ENCODE data around the gene PRDM16. TPM values are rescaled to one million over a fixed set of nuclear protein-coding genes. Genes with fewer than 3 reads are reported as not detected.

PRDM16 gene
- total and polyA plus RNA-seq, 2 of the 13 experiments (the other 11 are each of a cell fraction or from before 2014, with no cell fraction given) = 0.15 to 0.81 TPM

GRCh38 chr1:3251099-3251806 lies 182.2 kb downstream of the PRDM16 start (continued):
- TF ChIP-seq ZNF615 (CRISPR knock-in tag; IDR thresholded peaks at IDR 0.05; ENCODE audit: borderline replicate concordance) (no peak), ZC3H4 (CRISPR knock-in tag; IDR thresholded peaks at IDR 0.05; ENCODE audit: borderline replicate concordance) (no peak), ATF2 (CRISPR knock-in tag; IDR thresholded peaks at IDR 0.05) (no peak), ZNF607 (CRISPR knock-in tag; IDR thresholded peaks at IDR 0.05; ENCODE audit: borderline replicate concordance) (no peak), ZNF775 (CRISPR knock-in tag; IDR thresholded peaks at IDR 0.05; ENCODE audit: borderline replicate concordance) (no peak), LCORL (IDR thresholded peaks at IDR 0.05) (no peak), LCORL (CRISPR knock-in tag; IDR thresholded peaks at IDR 0.05) (peak; percentile 59; the same call in 1 of the 2 replicates), MAFG (CRISPR knock-in tag; IDR thresholded peaks at IDR 0.05) (no peak), ATM (IDR thresholded peaks at IDR 0.05; ENCODE audit: borderline replicate concordance) (no peak), PBX2 (CRISPR knock-in tag; IDR thresholded peaks at IDR 0.05) (no peak), ZNF430 (CRISPR knock-in tag; IDR thresholded peaks at IDR 0.05) (peak; percentile 67; the same call in 1 of the 2 replicates), MEIS1 (CRISPR knock-in tag; IDR thresholded peaks at IDR 0.05; ENCODE audit: borderline replicate concordance) (no peak), CCDC6 (CRISPR knock-in tag; IDR thresholded peaks at IDR 0.05) (no peak), HOMEZ (CRISPR knock-in tag; IDR thresholded peaks at IDR 0.05; ENCODE audit: low read depth) (no peak), TP53 (CRISPR knock-in tag; conservative IDR thresholded peaks at IDR 0.05) (no peak), ZBTB34 (CRISPR knock-in tag; IDR thresholded peaks at IDR 0.05) (no peak), ZNF891 (CRISPR knock-in tag; IDR thresholded peaks at IDR 0.05) (no peak), TRAFD1 (CRISPR knock-in tag; IDR thresholded peaks at IDR 0.05; ENCODE audit: borderline replicate concordance) (no peak), TMF1 (CRISPR knock-in tag; IDR thresholded peaks at IDR 0.05; ENCODE audit: low read depth) (no peak), ZNF234 (CRISPR knock-in tag; conservative IDR thresholded peaks at IDR 0.05) (no peak), ZNF577 (CRISPR knock-in tag; IDR thresholded peaks at IDR 0.05; ENCODE audit: borderline replicate concordance, low read depth) (no peak), SPEN (CRISPR knock-in tag; IDR thresholded peaks at IDR 0.05; ENCODE audit: low read depth) (no peak), CREM (IDR thresholded peaks at IDR 0.05) (0 out of 2 replicates have a peak, but pooled peaks have one; percentile 40), CREM (CRISPR knock-in tag; IDR thresholded peaks at IDR 0.05) (no peak)
